ENCODE results near the gene DLG2. TPM values are rescaled to one million over a fixed set of nuclear protein-coding genes. Genes with fewer than 3 reads are reported as not detected.

Gene DLG2
- total RNA-seq, 1 donor from 2014 or later: 0.18 TPM

DNA sequence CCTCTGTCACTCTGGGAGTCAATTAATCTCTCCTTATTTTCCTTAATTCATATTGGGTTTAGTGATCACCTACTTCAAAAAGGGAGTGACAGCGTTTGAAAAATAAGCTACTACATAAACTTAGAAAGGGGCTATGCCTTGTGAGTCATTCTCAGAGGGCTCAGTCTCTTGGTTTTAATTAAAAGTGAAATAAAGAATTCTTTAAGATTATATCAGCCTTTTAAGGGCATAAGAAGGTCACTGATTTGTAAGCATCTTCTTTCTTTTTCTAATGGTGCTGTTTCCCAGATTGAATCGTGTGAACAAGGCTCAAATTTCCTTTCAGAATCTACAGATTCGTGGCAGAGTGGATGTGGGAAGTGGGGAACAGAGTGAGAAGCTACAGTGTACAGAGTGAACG, 1704.8 kb downstream of the DLG2 start:
- DNase-seq (ENCODE audit: extremely low read depth, low read depth, low spot score): no peak

DNA sequence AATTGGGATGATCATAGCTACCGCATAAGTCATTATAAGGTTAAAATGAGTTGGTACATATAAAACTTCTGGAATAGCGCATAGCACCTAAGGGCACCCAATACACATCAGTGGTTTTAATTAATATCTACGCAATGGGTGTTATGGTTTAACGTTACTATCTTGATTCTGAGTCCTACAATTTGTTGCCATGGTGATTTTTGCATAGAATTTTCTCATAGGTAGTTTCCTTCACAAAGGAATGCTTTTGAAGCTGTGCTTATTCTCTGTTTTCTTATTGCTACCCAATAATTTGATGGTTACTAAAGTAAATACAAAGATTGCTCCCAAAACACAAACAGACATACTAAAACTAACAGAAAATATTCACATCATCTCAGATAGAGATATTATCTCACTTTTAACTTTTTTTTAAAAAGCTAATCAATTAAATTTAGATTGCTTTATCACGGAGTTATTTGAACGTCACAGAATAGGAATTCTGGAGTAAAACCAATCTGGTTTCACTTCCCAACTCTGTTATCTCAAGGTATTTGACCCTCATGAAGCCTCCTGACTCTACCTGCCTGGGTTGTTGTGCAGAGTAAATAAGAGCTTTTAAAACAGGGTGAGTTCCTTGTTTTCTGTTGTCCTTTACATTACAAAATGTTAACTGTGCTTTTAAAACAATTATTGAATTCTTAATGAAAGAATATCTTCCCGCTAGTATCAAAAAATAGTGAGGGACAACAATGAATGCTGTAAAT, 1705.5 kb downstream of the DLG2 start:
- DNase-seq (ENCODE audit: extremely low read depth, low read depth, low spot score): no peak

DNA sequence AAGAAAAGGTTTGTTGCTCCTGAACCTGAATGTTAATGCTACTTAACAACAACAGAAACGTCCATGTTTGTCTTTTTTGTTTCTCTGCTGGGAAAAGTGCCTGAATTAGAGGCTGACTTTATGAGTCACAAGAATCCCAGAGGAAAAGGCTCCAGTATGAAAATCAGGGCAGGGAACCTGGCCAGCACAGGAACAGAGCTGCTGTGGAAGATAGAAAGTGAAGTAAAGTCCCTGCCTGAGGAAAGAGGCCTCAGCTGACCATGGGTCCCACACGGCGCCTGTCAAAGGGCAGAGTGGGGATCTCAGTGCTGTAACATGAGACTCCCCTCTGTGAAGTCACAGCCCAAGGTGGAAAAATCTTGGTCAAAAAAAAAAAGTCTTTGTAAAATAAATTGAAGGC, 1708.7 kb downstream of the DLG2 start:
- no peak for DNase-seq (ENCODE audit: extremely low read depth, low read depth, low spot score)

DNA sequence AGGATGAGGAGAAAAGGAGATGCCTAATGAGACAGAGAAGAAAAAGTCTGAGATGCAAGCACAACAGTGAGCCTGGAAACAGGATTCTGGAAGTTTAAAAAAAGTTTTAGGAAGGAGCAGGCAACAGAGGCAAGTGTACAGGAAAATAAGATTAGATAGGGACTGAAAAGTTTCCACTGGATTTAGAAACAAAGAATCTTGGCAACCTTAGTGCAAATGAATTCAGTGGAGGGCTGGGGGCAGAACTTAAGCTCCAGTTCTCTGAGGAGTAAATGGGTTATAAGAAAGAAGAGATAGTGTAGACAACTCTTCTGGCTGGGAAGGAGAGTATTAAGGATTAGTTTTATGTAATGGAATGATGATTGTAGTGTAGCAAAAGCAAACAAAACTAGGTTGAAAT, 1712.1 kb downstream of the DLG2 start:
- no peak for DNase-seq (ENCODE audit: extremely low read depth, low read depth, low spot score)

DNA sequence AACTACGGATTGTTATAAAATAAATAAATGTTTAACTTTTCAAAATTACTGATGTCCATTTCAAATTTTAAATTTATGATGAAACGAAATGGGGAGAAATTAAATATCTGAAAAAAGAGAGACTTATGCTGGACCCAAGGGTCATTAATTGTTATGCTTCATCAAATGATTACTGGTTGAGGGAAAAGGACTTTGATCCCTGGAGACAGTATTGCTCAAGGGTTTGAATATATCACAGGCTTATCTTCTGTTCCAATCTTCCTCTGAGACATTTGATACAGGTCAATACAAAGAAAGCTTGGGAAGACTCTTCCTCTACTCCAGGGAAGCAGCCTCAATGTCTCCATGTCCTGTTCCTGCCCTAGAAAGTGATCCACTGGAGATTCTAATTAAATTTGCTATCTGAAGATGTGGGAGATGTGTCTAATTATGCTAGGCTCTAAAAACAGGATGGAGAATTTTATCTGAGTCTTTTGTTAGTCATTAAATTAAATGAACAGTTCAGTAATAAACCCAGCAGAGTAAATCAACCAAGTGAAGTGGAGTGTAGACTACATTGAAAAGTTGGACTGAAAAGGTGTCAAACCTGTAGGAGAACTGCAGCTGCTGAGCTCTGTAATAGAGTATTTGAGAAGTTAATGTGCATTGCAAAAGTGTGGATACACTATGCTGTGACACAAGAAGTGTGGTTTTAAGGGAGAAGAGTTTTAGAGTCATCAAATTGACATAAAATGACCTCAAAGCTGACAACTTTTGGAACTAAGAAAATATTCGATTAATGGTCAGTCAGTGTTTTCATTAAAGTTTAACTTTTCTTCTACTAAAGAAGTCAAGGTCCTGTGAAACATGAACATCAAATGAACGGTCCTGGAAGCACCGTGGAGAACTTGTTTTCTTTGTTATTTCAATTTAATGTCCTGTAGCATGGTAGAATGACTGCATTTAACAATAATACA, 1717.3 kb downstream of the DLG2 start:
- DNase-seq (ENCODE audit: extremely low read depth, low read depth, low spot score): no peak

DNA sequence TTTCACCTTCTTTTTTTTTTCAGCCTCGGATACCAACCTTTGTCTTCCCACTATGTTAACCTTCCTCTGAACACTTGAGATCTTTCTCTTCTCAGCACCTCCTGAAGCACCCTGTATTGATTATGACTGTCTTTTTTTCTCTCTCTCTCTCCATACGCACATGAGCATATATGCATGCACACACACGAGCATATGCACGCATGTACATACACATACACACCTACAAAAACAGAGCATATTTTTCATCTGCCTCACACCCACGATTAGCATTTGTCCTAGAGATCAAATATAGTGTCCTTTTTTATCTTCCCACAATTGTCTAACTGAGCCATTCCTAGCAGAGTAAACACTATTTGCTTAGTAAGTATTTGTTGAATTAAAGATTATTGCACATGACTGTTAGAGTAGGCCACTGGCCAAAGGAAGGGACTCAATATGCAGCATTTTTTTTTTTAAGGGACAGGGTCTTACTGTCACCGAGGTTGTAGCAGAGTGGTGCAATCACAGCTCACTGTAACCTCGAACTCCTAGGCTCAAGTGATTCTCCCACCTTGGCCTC, 1718.8 kb downstream of the DLG2 start:
- no peak for DNase-seq (ENCODE audit: extremely low read depth, low read depth, low spot score)

DNA sequence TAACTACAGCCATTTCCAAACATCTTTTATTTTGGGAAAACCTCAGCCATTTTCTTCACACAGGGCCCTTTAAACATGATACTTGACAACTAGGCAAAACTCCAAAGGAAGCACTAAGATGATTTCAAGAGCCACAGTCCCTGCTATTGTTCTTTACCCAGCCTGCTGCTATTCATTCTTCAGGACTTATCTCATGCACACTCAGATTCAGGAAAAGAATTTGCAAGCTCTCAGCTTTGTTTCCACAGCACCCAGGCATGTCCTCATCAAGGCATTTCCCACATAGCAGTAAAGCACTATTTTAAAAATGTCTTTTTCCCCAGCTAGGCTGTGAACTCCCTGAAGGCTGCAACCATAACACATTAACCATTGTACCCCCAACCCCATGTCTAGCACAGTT, 1731.6 kb downstream of the DLG2 start:
- no peak for DNase-seq (ENCODE audit: extremely low read depth, low read depth, low spot score)

DNA sequence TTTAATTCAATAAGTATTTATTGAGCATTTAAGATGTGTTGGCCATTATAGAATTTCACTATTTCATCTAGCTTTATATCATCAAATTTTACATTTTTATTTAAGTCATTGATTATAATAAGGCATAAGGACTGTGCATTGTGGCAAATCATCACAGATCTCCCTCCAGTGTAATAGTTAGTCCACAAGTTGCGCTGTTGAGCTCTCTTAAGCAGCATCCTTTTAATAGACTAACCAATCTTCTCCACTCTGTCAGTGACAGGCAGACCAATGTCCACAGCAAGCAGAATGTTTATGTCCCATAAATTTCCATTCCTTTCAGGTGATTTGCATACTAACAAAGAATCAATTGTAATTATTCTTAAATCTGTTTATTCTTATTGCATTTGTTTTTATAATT, 1745.7 kb downstream of the DLG2 start:
- DNase-seq (ENCODE audit: extremely low read depth, low read depth, low spot score): no peak

DNA sequence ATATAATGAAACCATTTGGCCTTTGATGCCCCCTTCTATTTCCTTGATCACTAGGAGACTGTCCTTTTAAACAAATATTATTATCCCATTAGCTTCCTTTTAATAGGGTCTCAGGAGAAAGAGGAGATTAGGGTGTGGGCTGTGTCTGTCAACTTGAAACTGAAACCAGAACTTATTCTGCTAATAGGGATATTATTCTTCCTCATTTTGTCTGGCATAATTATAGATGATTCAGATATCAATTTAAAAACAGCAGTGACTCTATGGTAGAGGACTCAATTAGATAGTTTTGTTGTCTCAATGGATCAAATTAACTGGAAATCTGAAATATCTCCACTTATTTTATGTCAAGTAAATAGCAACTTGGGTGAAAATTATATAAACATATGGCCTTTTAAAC, 1756.1 kb downstream of the DLG2 start:
- no peak for DNase-seq (ENCODE audit: extremely low read depth, low read depth, low spot score)

DNA sequence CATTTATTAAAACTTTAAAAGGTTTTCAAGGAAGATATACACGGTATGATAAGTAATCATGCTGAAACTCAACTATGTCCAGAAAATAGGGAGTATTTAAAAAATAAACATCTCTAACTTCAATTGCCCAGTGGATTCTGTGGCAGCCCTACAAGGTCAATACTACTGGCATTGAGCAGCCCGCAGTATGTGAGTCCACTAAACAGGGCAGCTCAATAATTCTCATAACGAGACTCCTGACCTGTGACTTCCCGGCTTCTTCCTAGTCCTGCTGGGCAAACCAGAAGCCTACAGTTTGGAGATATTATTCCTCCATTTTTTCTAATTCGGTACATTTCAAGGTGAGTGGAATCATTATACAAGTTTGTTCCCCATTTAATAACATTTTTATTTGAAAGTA, 1760.5 kb downstream of the DLG2 start:
- DNase-seq (ENCODE audit: extremely low read depth, low read depth, low spot score): no peak

DNA sequence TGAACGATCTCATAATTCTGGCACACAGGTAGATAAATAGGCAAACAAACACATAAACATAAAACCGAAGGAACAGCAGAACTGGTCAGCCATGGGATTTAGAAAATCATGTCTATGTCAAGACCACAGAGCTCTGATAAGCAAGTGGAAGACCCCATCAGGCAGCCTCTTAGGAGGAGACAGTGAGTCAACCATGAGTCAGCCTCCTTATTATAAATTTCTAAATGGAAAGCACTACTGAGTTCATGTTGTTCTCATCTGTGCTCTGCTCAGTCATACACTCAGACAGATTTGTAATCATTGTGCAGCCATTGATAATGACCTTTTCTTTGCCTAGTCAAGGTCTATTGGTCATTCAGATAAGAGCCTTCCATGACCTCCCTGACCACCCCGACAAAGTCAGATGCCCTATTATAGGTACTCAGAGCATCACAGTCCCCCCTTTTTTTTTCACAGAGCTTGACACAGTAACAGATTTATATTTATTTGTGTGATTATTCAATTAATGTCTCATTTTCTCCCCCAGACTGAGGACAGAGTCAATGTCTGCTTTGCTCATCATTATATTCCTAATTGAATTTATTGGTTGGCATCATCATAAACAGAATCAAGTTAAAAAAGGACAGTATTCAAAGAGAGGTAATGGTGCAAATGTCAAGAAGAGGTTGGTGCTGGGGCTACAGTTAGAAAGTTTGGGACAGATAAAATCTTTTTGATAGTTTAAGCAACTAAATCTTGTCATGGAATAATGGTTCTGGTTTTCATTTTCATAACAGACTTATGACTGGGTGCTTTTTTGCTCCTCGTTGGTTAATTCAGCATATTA, 1761.3 kb downstream of the DLG2 start:
- no peak for DNase-seq (ENCODE audit: extremely low read depth, low read depth, low spot score)

DNA sequence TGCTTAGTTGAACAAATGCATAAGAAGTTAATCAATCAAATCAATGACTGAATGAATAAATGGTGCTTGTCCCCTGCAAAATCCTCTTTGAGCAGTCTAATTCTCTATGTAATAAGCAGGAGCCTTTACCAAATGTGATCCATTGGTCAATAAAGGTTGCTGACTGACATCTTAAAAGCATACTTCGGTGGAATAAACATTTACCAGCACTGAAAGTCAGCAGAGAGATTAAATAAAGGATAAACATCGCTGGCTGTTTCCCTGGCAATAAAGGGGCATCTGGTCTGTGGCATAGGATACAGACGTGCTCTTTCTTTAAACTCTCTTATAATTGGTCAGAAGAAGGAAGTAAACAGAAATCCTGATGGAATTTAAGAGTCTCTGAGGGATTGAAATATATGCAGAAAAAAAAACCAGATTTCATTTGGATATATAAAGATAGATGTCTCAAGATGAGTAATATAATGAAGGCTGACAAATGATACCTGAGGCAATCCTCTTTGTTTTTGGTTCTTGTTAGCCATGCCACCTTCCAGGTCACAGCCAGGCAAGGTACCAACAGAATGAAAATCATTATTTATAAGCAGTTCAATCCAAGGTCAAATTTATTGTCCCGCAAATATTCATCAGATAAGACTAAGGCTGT, 1762.6 kb downstream of the DLG2 start:
- DNase-seq (ENCODE audit: extremely low read depth, low read depth, low spot score): no peak

DNA sequence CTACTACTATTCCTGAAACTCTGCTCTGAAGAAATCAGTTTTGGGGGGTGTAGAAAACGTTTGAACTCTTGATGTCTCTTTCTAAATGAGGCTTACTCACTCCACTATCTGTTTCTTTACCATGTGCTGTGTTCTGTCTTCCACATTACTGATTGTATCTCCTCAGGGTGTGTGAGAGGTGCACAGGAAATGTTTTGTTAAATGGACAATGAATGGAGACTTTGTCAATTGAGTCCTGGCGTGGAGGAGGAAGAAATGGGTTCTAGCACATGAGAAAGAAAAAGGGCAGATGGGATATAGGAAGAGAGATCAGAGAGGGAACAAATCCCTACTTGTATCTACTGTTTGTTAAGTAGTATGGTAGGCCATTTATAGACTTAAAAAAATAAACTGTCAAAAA, 1763.9 kb downstream of the DLG2 start:
- DNase-seq (ENCODE audit: extremely low read depth, low read depth, low spot score): no peak

DNA sequence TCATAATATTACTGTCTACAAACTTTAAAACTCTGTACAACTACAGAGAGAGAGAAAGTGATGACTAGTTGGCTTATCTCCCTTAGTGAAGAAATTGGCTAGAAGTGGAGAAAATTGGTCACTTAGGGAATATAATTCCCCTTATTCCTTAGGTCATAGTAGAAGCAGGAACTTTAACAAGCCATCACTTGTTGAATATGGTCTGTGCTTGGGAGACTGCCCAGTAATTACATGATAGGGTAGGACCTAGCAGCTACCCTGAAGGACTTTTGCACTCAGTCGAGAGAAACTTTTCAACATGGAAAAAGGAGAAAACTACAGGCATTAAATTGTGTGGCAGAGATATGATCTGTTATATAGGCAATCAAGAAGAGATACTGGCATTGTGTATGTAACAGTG, 1764.5 kb downstream of the DLG2 start:
- DNase-seq (ENCODE audit: extremely low read depth, low read depth, low spot score): no peak

DNA sequence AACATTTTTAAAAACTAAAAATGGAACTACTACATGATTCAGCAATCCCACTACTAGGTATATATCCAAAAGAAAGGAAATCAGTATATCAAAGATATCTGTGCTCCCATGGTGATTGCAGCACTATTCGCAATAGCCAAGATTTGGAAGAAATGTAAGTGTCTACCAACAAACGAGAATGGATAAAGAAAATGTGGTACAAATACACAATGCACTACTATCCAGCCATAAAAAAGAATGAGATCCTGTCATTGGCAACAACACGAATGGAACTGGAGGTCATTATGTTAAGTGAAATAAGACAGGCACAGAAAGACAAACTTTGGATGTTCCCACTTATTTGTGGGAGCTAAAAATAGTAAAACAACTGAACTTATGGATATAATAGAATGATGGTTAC, 1765.1 kb downstream of the DLG2 start:
- DNase-seq (ENCODE audit: extremely low read depth, low read depth, low spot score): no peak

DNA sequence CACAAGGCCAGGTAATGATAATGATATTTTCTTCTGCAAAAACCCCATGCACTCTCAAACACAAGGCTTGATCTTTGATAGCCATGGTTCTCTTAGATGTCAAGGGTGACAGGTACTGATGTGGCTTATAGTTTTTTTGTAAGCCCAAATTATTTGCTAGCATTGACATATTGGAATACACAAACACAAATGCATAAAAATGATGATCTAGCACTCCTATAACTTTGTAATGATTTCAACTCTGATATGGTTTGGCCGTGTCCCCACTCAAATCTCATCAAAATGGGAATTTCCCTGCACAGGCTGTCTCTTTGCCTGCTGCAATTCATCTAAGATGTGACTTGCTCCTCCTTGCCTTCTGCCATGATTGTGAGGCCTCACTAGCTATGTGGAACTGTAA, 1768.5 kb downstream of the DLG2 start:
- no peak for DNase-seq (ENCODE audit: extremely low read depth, low read depth, low spot score)

DNA sequence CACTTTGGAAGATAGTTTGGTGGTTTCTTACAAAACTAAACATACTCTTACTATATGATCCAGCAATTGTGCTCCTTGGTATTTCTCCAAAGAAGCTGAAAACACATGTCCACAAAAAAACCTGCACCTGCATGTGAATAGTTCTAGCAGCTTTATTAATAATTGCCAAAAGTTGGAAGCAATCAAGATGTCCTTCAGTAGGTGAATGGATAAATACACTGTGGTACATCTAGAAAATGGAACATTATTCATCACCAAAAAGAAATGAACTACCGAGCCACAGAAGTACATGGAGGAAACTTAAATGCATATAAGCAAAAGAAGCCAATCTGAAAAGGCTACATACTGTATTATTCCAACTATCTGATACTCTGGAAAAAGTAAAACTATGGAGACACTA, 1771.9 kb downstream of the DLG2 start:
- DNase-seq (ENCODE audit: extremely low read depth, low read depth, low spot score): no peak

DNA sequence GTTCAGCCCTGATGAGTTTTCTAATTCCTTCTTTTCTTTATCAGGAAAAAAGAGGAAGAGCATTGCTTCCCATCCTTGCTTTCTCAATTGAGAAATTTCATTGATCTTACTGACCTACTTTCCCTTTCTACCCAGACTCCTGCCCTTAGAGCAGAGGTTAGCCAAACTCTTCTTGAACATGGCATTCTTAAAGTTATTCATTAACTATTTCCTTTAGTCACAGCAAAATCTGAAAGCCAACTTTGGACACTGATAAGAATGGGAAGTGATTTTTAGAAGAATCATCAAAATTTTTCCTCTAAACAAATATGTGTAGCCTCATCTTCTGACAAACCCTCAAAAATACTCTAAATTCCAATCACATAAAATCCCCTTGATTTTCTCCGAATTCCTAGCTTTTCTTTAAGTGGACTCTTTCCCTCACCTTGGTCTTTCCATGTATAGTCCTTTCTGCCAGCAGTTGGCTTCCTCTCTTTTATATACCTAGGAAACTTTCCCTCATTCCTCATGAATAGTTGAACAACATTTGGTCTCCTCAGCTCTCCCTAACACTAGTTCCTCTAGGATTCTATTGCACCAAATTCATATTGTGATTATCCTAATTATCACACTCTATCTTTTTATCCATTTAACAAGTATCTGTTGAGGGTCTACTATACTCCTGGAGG, 1774.2 kb downstream of the DLG2 start:
- no peak for DNase-seq (ENCODE audit: extremely low read depth, low read depth, low spot score)

DNA sequence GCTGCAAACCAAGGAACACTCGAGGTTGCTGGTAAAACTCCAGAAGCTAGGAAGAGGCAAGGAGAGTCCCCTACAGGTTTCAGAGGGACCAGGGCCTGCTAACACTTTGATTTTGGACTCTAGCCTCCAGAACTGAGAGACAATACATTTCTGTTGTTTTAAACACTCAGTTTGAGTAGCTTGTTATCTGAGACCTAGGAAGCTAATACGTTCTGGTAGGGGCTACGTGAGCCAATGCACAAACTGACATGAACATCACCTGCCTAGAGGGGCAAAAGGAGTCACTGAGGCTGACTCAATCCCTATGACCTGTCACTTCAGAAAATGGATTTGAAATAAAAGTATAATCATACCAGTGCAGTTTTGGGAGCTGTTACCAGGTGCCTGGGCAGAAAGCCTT, 1775.1 kb downstream of the DLG2 start:
- no peak for DNase-seq (ENCODE audit: extremely low read depth, low read depth, low spot score)

DNA sequence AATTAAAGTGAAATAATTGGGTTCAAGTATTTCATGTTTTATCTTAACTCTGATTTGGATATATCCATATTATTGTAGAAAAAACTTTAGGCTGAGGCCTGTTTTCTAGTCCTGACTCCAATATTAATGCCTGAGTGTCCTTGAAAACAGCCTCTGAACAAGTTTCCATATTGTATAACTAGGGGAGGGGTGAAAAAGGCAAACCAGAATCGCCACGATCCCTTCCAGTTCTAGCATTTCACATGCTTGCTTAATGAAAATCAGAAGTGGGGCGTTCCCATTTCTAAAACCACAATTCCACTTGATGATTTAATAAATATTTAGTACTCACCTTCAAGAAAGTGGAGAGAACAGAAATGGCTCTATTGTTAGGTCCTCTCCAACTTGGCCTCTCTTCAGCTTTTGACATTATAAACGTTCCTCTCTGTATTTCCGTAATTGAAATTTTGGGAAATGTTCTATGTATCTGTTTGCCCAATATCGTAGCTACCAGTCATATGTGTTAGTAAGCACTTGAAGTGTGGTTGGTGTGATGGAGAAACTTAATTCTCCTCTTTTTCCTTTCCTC, 1779.6 kb downstream of the DLG2 start:
- DNase-seq (ENCODE audit: extremely low read depth, low read depth, low spot score): no peak

Measured in glomerular endothelial cell (primary cell).